Amygdala (tissue), 56 donors: Measurements from ENCODE around the gene ZFX.
"Not testable (repeated sequence)": the region's sequence is repeated elsewhere in the genome, so short reads cannot be mapped to it uniquely, and the experiment has no call there.

Source experiments
- DNase-seq, 56 donors: peaks; one replicate each; lab custom pipeline; 2025; lab: John Stamatoyannopoulos, UW

ZFX gene

GRCh38 chrX:24150898-24151297 lies 1.4 kb downstream of the ZFX start:
- no peak for DNase-seq

GRCh38 chrX:24151513-24151912 lies 2.0 kb downstream of the ZFX start:
- DNase-seq: no peak

DNA sequence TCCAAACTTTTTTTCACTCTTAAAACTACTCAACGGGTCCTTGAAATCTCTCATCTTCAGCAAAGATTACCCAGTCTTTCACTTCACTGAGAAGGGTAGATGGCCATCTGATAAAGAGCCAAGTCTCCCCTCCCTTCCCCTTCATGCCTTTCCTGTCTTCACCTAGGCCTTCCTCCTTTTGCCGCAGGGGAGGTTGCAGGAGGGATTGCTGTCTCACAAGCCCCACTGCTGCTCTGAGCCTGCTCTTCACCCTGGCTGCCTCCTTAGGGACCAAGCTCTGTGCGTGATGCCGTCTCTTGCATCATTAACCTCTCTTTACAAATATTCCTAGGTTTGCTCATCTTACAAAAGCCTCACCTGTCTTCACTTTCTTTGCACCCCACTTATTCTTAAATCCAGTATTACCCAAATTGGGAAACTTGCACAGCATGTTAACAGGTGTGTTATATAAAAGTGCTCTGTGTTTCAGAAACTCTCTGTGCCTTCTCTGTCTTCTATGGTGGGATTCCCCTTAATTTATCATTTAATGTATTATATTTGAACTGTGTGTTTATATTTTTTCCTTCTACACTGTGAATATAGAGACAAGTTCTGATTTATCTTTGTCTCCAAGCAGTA lies 3.8 kb downstream of the ZFX start:
- DNase-seq: no peak

DNA sequence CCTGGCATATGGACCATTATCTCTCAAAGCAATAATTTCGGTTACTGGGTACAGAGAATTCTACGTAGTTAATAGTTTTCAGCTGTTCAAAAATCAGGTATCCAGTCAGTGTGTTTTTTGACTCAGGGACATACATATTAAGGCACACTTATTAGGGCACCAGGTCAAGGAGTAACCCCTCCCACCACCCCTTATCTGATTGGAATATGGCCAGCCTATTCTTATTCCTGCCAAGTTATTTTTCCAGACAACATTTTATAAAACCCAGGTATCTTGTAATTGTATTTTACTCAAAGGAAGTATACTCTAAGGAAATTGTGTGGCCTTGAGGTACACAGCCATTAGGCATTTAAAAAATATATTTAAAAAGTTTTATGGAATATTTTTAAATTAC lies 4.3 kb downstream of the ZFX start:
- no peak for DNase-seq

DNA sequence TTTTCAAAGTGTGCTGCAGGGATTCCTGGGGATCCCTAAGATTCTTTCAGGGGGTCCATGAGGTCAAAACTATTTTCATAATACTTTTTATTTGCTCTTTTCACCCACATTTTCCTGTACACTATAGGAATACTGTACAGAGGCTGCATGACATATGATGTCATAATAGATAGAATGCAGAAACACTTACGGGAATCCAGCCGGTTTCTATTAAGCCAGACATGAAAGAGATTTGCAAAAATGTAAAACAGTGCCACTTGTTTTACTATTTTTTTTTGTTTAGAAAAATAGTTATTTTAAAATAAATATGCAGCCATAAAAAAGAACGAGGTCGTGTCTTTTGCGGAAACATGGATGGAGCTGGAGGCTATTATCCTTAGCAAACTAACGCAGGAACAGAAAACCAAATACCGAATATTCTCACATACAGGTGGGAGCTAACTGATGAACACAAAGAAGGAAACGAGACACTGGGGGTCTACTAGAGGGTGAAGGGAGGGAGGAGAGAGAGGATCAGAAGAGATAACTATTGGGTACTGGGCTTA lies 5.0 kb downstream of the ZFX start:
- DNase-seq: no peak

GRCh38 chrX:24155747-24156146 lies 6.2 kb downstream of the ZFX start:
- DNase-seq: not testable (repeated sequence)

DNA sequence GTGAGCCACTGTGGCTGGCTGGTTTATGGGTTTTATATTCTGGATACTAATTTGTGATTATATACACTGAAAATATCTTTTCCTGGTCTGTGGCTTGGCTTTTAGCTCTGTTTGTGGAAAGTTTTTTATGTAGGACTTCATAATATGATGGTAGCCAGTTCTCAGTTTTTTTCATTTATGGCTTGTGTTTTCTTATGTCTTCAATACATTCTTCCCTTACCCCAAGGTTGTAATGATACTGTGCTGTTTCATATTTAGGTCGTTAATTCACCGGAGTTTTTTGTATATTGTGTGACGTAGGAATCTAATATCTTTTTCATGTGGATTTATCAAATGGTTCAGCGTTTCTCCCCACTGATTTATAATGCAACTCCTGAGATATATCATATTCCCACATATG lies 6.6 kb downstream of the ZFX start:
- no peak for DNase-seq

GRCh38 chrX:24158881-24159280 lies 9.4 kb downstream of the ZFX start:
- no peak for DNase-seq

DNA sequence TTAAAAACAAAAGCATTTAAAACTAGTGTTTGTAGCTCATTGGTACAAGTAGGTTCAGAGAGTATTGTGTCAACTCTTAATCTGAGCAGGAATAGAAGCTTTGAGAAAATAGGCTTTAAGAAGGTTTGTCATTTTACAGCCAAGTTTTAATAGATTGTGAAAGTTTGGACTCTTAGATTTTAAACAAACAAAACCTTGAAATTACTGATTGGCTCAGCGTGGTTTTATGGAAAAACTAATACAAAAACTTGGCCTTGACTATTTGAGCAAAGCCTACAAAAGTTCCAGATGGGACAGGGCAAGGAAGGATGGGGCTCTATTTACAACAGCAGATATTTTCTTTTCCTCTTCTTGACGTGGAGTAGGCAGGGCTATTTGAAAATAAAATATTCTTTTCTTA lies 16.5 kb downstream of the ZFX start:
- DNase-seq: no peak

DNA sequence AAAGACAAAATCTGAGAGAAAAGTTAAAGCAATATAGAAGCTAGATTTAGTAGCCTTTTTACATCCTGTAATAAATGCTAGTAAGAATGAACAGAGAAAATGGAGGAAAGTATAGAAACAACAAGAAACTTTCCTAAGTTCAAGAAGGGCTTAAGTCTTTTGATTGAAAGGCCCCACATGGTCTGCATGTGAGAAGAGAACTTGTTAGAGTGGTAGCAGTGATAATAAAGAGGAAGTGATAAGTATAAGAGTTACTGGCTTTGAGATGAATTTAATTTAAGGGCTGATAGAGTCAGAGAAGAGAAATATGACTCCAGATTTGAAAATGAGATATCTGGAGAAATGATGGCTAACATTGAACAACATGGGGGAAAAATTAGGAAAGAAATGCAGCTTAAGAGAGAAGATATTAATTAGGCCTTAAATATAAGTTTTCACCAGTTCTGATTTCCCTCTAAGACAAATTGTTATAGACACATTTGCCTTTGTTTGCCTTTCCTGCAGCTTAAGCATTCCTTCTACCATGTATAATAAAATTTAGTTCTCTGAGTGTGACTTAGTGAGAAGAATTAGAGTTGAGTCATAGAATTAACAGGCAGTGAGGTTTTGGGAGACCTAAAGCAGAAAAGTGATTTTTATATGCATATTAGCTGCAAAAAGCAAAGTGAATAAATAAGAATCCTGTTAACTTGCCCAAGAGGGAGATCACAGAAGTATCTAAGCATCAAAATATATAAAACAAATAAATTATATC lies 18.4 kb downstream of the ZFX start:
- DNase-seq: no peak

- DNase-seq: no peak
These were observed 19.3 kb downstream of the ZFX start for GRCh38 chrX:24168807-24169206.

- DNase-seq: no peak
These were observed 19.7 kb downstream of the ZFX start for GRCh38 chrX:24169211-24169610.

DNA sequence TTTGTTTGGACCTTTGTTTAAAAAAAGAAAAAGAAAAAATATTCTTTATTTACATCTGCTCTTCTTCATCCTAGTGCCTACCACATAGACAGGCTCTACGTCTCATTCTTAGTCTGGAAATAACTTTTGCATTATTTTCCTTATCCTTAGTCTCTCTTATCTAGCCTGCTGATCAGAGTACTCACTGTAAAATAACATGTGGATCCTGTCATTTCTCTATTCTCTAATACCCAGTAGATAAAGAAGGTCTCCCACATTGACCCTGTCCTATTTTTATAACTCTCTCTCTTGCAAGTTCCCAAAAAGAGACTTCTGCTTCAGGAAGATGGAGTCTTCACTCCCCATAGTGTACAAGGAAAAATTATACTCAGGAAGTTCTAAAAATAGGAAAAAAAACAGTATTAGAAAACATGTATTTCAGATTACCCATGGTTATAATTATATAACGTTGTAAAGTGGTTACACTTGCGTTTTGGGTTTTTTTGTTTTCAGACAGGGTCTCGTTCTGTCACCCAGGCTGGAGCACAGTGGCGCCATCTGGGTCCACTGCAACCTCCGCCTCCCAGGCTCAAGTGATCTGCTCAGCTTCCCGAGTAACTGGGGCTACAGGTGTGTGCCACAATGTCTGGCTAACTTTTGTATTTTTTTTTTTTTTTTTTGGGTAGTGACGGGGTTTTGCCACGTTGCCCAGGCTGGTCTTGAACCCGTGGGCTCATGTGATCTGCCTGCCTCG lies 23.8 kb downstream of the ZFX start:
- no peak for DNase-seq

DNA sequence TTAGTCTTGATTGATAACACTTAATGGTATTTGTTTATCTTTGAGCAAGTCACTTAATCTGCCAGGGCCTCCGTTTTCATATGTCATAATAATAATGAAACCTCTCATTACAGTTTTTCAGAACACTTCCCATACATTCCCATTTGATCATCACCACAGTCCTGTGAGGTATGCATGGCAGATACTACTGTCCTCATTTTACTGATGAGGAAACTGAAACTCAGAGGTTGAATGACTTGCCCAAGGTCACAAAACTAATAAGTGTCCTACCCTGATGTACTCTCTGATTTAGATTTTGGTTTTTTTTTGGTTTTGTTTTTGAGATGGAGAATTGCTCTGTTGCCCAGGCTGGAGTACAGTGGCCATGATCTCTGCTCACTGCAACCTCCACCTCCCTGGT lies 25.7 kb downstream of the ZFX start:
- DNase-seq: no peak

DNA sequence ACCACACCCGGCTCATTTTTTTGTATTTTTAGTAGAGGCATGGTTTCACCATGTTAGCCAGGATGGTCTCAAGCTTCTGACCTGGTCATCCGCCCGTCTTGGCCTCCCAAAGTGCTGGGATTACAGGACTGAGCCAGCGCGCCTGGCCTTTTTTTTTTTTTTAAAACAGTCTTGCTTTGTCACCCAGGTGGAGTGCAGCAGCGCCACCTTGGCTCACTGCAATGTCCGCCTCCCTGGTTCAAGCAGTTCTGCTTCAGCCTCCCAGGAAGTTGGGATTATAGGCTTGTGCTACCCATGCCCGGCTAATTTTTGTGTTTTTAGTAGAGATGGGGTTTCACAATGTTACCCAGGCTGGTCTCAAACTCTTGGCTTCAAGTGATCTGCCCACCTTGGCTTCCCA lies 28.9 kb downstream of the ZFX start:
- no peak for DNase-seq

- no peak for DNase-seq
These were observed 34.5 kb downstream of the ZFX start for GRCh38 chrX:24184018-24184417.

DNA sequence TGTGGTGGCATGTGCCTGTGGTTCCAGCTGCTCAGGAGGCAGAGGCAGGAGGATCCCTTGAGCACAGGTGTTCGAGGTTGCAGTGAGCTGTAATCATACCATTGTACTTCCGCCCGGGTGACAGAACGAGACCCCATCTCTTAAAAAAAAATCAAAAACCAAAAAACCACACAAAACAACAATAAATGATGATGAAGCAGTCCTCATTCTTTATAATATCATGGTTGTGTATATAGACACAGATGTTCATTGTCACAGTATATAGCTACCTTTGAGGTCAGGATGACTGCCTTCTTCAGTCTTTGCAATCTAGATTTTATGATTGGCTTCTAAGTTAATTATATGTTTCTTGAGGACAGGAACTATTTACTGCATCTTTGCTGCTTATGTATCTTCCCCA lies 37.0 kb downstream of the ZFX start:
- DNase-seq: no peak

DNA sequence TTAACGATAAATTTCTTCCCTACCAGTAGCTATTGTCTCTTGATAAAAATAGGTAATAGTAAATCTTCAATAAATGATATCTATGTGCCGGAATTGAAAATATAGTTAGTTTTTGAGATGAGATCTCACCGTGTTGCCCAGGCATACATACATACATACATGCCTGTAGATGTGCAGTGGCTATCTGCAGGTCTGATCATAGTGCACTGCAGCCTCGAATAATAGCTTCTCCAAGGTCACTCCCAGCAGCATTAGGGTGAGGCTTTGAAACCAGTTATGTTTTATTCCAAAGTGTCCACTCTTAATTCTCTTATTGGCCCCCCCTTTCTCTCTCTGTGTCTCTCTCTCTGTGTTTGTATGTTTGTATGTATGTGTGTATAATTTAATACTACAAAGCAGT lies 37.5 kb downstream of the ZFX start:
- no peak for DNase-seq

DNA sequence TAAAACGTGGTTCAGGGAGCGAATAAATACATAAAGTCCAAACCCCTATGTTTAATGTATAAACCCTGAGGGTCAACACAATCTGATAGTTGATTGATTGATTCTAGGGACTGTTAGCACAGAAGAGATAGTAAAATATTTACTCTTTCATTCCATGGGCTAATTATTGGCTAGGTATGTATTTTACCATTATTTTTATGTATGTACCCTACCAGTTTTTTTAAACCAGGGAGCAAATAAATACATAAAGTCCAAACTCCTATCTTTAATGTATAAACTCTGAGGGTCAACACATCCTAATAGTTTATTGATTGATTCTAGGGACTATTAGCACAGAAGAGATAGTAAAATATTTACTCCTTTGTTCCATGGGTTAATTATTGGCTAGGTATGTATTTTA lies 40.0 kb downstream of the ZFX start:
- no peak for DNase-seq

DNA sequence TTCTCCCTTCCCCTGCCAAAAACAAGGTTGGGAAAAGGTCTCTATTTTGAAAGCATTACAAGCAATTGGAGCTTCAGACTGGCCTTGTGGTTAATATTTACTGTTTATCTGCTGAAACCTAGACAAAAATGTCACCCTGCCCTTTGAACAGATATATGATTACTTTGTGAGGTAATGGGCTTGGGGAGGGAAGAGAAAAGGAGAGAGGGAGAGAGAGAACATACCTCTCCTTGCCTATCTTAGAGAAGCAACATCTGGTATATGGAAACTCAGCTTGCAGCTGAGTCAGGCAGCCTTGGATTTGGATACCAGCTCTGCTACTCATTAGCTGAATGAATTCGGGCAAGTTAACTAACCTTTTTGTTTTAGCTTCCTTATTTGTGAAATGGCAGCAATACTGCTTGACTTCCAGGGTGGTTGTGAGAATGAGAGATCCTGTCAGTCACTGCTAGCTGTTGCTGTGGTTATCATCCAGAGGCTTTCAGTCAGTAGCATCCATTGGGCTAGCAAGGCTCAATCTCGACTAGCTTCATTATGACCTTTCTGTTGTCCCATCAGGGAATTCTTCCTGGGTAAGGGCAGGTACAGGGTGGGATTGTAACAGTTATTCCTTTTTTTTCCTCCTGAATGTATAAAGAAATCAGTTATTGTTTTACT lies 41.1 kb downstream of the ZFX start:
- DNase-seq: no peak

- DNase-seq: no peak
These were observed 47.0 kb downstream of the ZFX start for GRCh38 chrX:24196509-24196908.
